NCI-H2107 treated with DMSO at 0.1 percent for 48 hours (cell line): ENCODE measurements around the gene WT1.

Experiments used
- DNase-seq: peaks from one replicate; lab custom pipeline; 2025; ENCODE audit not compliant: unreplicated experiment; lab: John Stamatoyannopoulos, UW

Gene WT1

DNA sequence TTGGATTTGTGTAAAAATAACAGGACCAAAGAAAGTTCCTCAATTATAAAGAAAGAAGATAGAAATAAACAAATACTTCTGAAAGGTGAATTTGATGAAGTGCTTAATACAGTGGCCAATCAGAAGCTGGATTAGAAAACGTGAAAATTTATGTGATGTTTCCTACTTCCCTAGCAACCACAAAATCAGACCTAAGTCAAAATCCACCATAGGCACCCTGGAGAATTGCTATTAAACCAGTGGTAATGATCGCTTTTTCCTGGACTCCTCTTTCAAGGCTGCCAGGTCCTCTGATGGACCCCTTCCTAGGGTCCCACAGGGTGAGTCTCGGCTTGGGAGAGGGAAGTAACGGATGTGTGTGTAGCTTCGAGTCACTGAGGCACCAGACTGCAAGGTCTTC, 9.6 kb downstream of the WT1 start:
- DNase-seq, result no peak

DNA sequence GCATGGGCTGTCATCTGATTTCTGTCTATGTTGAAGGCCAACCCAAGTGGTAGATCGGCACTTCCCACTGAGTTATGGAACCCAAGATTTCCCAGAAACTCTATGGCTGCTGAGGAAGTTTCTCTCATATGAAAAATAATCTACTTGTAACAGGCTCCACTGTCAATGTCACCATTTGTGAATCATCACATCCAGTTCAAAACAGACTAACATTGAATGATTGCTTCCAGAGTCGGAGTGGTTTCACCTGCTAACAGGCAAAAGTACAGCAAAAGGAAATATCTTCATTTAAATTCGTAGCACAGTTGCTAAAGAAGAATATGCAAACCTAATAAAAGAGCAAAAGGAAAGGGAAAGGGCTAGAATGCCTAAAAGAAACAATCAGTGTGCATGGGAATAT, 12.8 kb downstream of the WT1 start:
- no peak for DNase-seq

DNA sequence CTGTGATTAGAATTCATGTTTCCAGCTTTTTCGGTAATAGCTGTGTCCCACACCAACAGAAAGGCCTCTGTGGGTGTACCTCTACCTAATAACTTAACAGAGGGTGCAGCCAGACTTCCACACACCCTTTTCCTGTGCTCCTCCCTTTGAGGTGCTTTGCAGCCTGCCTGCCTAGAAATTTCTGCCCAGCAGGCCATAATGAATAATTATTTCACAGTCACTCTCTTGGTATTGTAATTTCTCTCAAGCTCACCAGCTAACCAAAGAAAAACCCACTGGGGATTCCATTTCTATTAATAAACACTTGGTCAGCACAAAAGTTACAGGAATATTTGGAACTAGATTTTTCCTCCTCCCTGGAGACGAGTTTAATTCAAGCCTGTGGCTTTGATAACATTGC, 13.3 kb downstream of the WT1 start:
- no peak for DNase-seq

DNA sequence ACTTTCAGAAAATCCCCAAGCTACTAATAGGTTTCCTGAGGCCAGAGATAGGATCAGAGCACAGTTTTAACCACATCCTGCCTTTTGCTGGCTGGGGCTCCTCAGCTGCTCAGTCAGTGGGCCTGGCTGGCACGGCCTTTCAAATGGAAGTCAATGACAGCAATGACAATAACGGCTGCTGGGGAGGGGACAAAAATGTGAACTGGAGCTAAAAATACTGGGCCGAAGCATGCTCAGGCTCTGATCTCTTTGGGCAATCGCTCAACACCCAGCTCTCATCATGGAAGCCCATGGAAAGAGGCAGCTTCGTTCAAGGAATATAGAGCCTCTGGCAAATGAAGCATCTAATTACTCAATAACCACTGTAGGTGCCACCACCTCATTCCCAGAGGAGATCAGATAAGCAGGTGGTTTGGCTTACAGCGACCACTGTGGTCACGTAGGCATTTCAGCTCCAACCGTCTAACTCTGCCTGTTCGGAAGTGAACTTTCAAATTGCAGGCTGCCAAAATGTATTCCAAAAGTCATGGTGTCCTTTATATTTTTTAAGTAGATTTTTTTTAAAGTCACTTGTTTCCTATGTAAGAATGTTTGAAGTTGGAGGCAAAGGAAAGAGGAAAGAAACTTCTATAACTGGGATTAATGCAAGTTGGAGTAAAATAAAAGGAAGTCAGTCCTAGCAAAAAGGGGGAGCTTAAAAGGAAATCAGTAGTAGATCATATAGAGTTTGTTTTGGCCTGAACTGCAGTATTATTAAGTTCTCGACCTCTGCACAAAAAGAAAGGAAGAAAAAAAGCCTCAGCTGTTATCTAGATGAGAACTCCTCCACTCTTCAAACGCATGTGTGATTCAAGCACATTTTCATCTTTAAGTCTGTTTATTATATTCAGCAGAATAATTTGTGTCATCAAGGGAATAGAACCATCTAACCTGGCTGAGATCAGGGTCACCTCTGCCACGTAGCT, 14.1 kb downstream of the WT1 start:
- peak; percentile 53 for DNase-seq

DNA sequence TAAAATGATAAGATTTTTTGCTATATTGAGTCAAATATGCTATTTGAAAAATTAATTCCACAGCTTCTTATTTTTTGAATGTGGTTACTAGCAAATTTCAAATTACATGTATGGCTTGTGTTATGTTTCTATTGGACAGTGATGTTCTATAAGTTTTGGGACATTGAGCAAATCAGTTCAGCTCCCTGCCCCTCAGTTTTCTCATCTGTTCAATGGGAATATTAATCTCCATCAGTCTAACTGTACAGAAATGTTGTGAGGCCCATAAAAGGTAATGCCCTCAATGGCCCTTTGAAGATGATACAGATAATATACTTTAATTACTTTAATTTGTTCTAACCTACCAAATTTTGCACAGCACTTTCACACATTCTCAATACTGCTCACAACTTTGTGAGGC, 15.2 kb downstream of the WT1 start:
- no peak for DNase-seq

DNA sequence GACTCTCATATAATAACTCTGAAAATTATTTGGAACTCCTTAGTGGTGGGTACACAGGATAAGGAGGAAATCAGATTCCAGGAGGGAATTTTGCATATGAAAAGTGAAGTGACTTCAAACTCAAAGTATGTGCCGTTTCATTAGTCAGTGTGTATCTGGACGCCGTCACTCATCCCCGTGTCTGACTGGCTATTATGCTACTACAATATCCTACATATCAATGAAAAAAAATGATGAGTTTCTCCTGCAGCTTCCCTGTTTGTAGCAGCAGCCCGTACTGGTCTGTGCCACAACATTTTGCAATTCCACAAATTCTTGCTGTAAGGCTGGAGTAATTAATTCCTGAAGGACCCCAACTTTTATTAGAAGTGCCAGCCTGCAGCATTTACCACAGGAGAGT, 16.5 kb downstream of the WT1 start:
- DNase-seq, result no peak

DNA sequence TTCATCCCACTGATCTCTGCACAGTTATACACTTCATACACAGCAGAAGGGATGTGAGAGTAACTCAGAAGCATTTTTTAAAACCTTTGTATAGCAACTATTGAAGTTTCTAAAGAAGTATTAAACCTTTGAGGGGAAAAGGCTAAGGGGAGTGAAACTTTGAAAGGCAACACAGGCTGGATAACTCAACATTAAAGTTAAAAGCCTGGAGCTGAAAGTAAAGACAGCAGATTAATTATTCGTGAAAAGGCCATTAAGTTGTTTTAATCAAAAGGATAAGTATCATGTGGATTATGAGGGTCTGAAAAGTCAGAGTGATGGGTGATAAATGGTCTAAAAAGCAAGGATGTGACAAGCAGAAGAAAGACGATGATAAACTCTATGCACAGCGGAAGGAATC, 17.5 kb downstream of the WT1 start:
- DNase-seq, result no peak

DNA sequence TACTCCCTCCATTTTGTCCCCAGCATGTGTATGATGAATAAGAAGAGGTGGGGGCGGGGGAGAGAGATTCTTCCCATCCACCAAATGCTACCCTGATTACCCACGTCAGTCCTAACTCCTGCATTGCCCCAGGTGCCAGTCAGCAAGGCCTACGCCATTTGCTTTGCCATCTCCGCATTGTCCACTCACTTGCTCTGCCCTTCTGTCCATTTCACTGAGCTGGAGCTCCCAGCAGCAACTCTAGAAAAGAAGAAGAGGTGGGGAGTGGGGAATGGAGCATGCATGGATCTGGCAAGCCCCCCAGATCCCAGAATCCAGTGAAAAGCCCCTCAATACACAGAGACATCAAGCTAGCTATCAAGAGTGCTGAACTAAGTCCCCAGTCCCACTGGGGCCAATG, 19.0 kb downstream of the WT1 start:
- DNase-seq, result no peak

DNA sequence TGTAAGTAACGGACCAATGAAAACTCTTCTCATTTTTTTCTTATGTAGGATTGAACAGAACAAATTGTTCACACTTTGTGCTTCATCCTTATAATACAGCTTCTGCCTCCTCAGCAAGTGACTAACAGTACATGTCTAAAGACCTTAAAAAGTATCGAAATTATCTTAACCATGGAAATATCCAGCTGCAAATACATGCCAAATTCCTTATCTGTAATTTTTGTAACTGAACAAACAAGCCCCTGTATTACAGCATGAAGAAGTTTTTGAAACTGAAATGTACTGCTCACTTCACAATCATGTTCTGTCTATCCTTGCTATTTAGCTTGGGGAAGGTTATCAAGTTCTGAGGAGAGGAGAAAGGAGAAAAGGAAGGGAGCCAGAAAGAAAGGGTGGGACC, 20.4 kb downstream of the WT1 start:
- DNase-seq, result no peak

DNA sequence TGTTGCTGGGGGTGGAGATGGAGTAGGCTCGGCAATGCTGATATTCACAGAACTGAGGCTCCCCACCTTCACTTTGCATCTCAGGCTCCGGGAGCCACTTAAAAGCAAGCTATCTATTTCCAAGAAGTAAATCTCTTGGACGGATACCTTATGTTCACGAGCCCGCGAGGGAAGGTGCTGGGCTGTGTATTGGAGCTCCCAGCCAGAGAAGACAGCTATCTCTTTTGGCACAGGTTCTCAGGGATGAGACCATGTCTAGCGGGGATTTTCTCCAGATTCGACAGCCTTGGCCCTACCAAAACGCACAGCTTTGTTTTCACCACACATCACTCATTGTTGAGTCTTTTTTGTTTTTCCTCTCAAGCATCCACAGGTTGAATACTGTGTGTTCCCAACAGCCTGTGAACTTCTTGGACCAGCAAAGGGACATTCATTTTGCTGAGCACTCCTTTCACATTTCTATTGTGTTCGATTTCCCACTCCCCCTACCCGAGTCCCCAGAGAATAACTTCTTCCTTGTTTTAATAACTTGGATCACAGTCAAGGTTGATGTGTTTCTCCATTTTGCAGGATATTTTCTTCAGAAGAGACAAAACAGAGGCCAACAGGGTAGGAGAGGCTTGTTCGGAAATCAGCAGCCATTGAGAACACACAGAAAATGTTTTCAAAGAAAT, 23.3 kb downstream of the WT1 start:
- no peak for DNase-seq

DNA sequence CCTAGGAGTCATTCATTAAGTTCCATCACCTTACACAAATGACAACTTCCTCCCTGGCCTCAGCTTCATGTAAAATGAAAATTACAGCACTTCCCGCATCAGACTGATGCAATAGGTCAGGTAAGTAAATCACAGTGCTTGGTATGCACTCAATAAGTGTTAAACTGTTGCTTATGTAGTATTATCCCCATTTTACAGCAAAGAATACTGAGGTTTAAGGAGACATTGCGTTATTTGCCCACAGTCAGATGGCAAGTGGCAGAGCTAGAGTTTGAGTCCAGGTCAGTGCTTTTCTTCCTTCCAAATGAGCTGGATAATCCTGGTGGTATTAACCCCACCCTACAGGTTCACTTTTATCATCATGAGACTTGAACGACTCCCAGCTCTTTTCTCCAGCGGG, 29.7 kb downstream of the WT1 start:
- no peak for DNase-seq

DNA sequence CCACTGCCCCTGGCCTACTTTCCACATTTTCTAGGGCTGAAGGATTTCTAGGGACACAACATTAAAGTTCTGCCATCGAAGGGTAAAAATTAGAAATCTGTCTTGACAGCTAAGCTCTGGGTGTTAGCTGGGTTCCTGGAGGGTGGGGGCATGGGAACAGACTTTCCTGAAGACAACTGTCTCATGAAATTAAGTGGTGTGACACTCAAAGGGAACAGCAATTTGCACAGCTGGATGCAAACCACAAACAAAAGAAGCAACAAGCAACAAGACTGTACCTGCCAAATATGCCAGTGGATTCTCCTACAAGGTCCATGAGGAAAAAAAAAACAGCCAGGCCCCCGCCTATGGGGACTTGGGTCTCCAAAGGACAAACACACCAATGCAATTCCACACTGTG, 32.5 kb downstream of the WT1 start:
- no peak for DNase-seq

DNA sequence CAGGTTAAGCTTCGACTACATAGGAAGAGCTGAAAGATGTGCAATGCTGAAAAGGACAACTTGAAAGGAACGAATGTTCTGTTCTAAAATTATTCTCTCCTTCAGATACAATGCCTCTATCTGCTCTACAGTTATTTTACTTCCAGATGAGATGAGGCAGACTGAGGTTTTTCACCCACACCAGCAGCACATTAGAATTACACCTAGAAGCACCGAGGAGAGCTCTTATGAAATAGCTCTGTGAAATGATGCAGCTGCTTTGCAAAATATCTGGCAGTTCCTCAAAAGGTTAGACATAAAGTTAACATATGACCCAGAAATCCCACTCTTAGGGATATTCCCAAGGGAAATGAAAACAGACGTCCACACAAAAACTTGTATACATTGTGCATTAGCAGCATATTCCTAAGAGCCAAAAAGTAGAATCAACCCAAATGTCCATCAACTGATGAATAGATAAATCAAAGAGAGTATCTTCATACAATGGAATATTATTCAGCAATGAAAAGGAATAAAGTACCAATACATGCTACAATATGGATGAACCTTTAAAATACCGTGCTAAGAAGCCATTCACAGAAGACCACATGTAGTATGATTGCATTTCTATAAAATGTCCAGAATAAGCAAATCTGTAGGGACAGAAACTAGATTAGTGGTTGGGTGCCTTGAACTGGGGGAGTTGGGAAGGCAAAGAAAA, 34.5 kb downstream of the WT1 start:
- no peak for DNase-seq

DNA sequence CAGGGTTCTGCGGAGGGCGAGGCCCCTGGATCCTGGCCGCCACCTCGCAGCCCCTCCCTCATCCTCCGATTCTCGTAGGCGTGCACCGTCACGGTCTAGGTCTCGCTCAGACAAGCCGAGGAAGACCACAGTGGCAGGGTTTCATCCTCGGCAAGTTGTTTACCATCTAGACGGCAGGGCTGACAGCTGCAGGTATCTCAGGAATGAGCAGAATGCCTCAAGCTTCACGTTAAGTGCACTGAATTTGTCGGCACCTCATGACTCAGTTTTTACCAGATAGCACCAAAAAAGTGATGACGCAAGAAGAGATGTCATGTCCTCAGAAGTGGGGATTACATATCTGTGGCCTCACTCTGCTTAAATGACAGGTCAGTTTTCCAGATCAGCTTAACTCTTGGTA, 35.1 kb downstream of the WT1 start:
- DNase-seq, result no peak

DNA sequence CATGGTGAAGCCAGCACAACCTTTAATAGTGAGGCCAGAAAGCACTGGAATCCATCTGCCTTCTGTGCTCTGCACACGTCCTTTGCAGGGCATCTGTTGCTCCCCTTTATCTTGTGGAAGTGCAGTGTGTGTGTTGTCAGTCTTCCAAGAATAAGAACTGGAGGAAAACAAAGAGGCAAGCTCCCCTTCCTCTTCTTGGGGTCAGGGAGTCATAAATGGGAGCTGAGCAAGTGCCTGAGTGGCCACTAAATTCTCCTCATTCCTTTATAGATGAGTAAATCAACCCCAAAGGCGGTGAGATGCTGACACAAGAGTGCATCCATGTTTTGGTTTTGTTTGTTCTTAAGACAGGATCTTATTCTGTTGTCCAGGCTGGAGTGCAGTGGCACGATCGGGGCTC, 38.3 kb downstream of the WT1 start:
- no peak for DNase-seq

DNA sequence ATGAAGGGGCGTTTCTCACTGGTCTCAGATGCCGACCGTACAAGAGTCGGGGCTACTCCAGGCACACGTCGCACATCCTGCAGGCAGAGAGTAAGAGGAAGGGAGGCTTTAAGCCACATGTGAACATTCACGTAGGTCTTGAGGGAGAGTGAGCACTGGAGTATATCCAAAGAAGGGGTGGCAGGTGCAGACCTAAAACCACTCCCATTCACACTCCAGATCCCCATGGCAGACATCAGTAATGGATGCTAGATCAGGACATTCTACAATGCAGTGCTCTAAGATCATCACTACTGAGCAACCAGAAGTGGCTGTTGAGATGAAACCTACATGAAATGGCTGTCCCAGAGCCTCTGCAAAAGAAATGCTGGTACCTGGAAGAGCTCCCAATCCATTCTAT, 39.0 kb downstream of the WT1 start:
- DNase-seq, result peak; percentile 30

DNA sequence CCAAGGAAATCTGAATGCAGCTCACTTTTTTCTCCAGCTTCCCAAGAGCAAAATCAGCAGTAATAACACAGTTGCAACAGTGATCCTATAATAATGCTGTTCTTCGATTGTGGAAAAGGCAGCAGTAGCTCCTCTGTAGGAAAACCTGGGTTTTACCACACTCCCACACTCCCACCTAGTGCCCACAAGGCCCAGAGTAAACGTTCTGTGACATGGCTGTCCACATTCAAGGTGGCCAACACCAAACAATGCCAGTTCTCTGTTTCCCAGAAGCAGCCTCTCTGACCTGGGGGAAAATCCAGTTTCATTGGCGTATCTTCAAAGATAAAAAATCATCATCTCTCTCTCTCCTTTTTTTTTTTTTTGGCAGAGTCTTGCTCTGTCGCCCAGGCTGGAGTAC, 40.2 kb downstream of the WT1 start:
- DNase-seq, result no peak

DNA sequence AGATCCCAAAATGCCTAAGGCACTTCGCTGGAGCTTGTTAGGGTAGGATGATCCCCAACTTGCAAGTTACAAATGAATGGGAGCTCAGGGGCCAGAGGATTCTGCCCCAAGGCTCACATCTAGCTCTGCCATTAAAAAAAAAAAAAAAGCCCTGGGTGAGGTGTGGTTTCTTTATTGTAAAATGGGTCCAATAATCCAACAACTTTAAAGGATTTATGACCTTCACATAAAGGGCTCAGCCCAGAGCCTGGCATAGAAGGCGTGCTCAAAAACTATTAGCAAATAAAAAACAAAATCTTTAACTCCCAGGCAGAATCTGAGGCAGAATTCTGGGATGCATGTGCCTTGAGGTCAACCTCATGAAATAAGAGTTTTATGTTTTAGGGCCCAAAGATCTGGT, 42.5 kb downstream of the WT1 start:
- DNase-seq, result no peak

DNA sequence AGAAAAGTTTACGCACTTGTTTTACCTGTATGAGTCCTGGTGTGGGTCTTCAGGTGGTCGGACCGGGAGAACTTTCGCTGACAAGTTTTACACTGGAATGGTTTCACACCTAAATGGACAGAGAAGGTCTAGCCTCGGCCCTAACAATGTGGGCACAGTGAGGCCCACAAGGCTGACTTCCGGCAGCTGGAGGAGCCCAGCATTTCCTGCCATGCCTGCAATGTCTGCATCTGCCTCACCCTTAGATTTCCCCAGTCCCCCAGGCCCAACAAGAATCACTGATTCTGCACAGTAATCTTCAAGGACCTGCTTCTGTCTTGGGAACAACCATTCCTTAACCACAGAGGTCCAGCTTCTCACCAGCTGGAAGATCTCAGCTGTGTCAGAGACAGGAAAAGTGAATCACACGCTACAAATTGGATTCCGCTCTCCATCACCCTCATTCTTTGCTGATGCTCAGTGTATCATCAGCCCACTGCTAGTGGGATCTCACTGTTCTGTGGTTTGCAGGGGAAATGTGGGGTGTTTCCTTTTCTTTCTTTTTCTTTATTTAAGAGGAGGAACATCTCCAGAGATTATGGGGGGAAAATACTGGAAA, 43.3 kb downstream of the WT1 start:
- DNase-seq, result no peak

DNA sequence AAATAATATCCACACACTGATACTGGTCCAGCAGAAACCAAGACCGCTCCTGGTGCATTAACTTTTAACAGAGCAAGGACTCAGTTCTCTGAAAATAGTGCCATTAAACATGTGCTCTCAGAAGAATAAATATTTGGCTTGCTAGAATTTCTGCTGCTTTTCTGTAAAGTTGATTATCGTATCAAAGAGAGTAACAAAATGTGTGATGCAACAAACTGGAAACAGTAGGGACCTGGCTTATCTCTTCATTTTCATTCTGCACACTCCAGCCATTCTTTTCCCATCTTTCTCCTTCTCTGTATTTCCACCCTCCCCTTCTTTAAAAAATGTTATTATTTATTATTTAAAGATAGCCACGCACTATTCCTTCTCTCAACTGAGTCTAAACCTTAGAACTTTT, 43.9 kb downstream of the WT1 start:
- no peak for DNase-seq

DNA sequence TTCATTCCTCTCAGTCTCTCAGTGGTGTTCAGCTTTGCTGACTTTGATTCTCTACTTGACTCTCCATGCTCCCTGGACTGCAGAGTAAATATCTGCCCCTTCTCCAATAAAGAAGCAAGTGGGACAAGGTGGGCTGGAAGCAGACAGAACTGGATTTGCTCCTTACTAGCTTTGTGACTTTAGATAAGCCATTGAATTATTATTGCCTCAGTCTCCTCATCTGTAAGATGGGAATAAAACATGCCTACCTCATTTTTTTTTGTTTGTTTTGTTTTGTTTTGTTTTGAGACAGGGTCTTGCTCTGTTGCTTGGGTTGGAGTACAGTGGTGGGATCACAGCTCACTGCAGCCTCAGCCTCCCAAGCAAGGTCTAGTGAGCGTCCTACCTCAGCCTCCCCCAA, 44.6 kb downstream of the WT1 start:
- no peak for DNase-seq
